ENCODE measurements around the gene PCSK5. TPM values are rescaled to one million over a fixed set of nuclear protein-coding genes. Genes with fewer than 3 reads are reported as not detected.

The PCSK5 gene
- total RNA-seq, 1 experiment from 2014 or later: 7.5 TPM

DNA sequence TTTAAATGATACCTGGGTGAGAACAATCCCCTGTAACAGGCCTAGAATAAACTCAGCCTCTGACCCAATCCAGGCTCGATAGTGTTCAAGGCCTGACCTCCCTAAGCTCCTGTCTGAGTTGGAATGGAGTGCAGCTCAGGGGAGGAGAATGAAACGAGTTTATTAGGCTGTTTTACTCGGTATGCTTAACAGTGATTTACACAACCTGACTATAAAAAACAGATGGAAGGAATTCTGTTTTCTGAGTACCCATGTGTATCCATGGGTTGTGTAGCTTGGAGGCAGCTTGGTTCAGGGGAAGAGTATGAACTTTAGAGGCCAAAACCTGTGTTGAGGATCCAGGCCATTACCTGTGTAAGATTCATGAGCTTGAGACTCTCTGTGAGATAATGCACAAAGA, 67.8 kb downstream of the PCSK5 start:
- Histone ChIP-seq H2BK12ac (ENCODE audit: insufficient read length, low read depth, low read length) (no peak overlapping the region), H3K79me2 (ENCODE audit: insufficient read depth, low read length) (peaks cover 2% of the 10 kb centered on the region; the same call in 1 of the 2 replicates), H2BK120ac (ENCODE audit: low read depth, low read length, poor library complexity, severe bottlenecking) (no peak overlapping the region), H4K91ac (ENCODE audit: insufficient read length, low read depth, low read length) (no peak overlapping the region), H3K4me1 (ENCODE audit: insufficient read depth, low read length) (no peaks in the 10 kb centered on the region; the same call in 1 of the 2 replicates), H2BK15ac (ENCODE audit: low read depth, low read length) (no peak overlapping the region), H3K14ac (ENCODE audit: insufficient read depth, low read length) (no peak overlapping the region), H3K9me3 (ENCODE audit: control insufficient read depth, low read depth, low read length) (no peaks in the 10 kb centered on the region), H2AFZ (ENCODE audit: low read length) (no peak overlapping the region), H3K4me2 (ENCODE audit: insufficient read depth, insufficient read length, low read length) (no peak overlapping the region), H3K79me1 (ENCODE audit: insufficient read depth, low read depth, low read length, poor library complexity, severe bottlenecking) (no peaks in the 10 kb centered on the region), H2BK5ac (ENCODE audit: insufficient read length, low read length) (no peak overlapping the region), H3K4ac (ENCODE audit: low read depth, low read length) (no peak overlapping the region), H3K56ac (ENCODE audit: insufficient read length, low read depth, low read length) (no peak overlapping the region), H3K27ac (ENCODE audit: insufficient read length, low read depth, low read length) (no peak overlapping the region), H4K8ac (replicated peaks; ENCODE audit: insufficient read length, low read depth, low read length) (no peak overlapping the region), H3K23me2 (ENCODE audit: insufficient read length, low read depth, low read length, poor library complexity, severe bottlenecking) (no peaks in the 10 kb centered on the region), H4K5ac (ENCODE audit: insufficient read length, low read depth, low read length) (no peak overlapping the region), H3K23ac (ENCODE audit: insufficient read length, low read depth, low read length) (no peak overlapping the region), H3K9ac (ENCODE audit: extremely low read depth, insufficient read length, low read length) (no peak overlapping the region), H3K18ac (ENCODE audit: insufficient read length, low read depth, low read length) (no peak overlapping the region), H4K20me1 (ENCODE audit: control insufficient read depth, insufficient read depth, insufficient read length) (no peaks in the 10 kb centered on the region), H3T11ph (ENCODE audit: low read length) (no peak overlapping the region), H3K27me3 (ENCODE audit: insufficient read depth, low read length) (no peaks in the 10 kb centered on the region), H2AK5ac (ENCODE audit: insufficient read length, low read length) (no peak overlapping the region), H2BK20ac (ENCODE audit: low read depth, low read length, poor library complexity, severe bottlenecking) (no peak overlapping the region)
- peaks cover 16% of the 10 kb centered on the region in 2 experiments for H3K4me1 Mint-ChIP-seq
- H3K4me3 Mint-ChIP-seq: no peak overlapping the region
- no peak for TF ChIP-seq CTCF (conservative IDR thresholded peaks at IDR 0.05)
- H3K27ac Mint-ChIP-seq: no peak overlapping the region
- no peak for DNase-seq
- H3K27me3 Mint-ChIP-seq (ENCODE audit: low read depth): no peaks in the 10 kb centered on the region
- WGBS (ENCODE audit: extremely low coverage, insufficient read length, low lambda C conversion rate): no CpG with 5 or more reads among the region's 3 CpGs
- no peaks in the 10 kb centered on the region for H3K36me3 Mint-ChIP-seq (ENCODE audit: insufficient read depth in 1 of 3, low read depth in 3 of 3)
- no peaks in the 10 kb centered on the region; a peak in 1 of 5 replicates for H3K9me3 Mint-ChIP-seq

All from H9 (cell line).